K562 (cell line): Measurements from ENCODE around the gene MTARC2. TPM values are rescaled to one million over a fixed set of nuclear protein-coding genes. Genes with fewer than 3 reads are reported as not detected.

Experiments used
- ATAC-seq: fragments of 200-7000 bp; cut with Tn5 transposase; 3 replicates; pipeline ENCODE4 v1.9.1; 2020; ENCODE audit warnings: moderate library complexity
- BruUV-seq: library from RNA; stranded (reverse); fragments of 400-500 nt; replicated peaks from 2 replicates; lab custom pipeline; 2021; lab: Mats Ljungman, UMichigan
- CTCF ChIA-PET: fragments of 300-600 bp; formaldehyde crosslinking; extraction: SDS; loops from one replicate; lab custom pipeline; 2021; ENCODE audit warnings: low intra/inter-chr PET ratio; lab: Yijun Ruan, JAX
- POLR2A ChIA-PET: fragments of 300-600, 350-650 bp; sonication (Branson Sonifier 250); formaldehyde crosslinking; extraction: SDS; loops from one replicate; lab custom pipeline; 2021; ENCODE audit warnings: antibody characterized with exemption, inconsistent platforms; lab: Yijun Ruan, JAX
- DNase-seq, 4 experiments: peaks; one replicate each; pipeline versions ENCODE4 v3.0.0 to v3.0.0-alpha.2; 2011 to 2018; ENCODE audit warnings: low spot score in 3 of 4, mixed read lengths in 3 of 4; ENCODE audit errors: extremely low read depth in 1 of 4
- FAIRE-seq: peaks from 2 replicates; lab custom pipeline; 2011; peaks lifted over from hg19 to GRCh38; lab: Jason Lieb, UNC
- H2AFZ ChIP-seq: 2 replicates; pipeline ENCODE4 v1.6.0; 2011; ENCODE audit warnings: low read depth, low read length, control low read depth, inconsistent platforms
- H3K27ac ChIP-seq: fragments of 200-600 bp; 3 replicates; pipeline ENCODE4 v1.8.0; 2011; ENCODE audit warnings: low read depth, mild to moderate bottlenecking, control low read depth, inconsistent platforms, low read length, moderate library complexity, mixed read lengths; ENCODE audit errors: extremely low read depth
- H3K27me3 ChIP-seq, 2 experiments: fragments of 300-600 bp in 1 of 2; 2 replicates in 1 of 2; 3 replicates in 1 of 2; pipeline versions ENCODE4 v1.6.0 to v1.8.0; 2011; ENCODE audit warnings: inconsistent platforms in 2 of 2, low read length in 2 of 2, mild to moderate bottlenecking in 1 of 2, mixed read lengths in 1 of 2, moderate library complexity in 1 of 2; ENCODE audit not compliant: control insufficient read depth in 2 of 2, insufficient read depth in 2 of 2
- H3K36me3 ChIP-seq: fragments of 300-600 bp; 3 replicates; pipeline ENCODE4 v1.8.0; 2011; ENCODE audit warnings: mild to moderate bottlenecking, low read length, inconsistent platforms; ENCODE audit not compliant: control insufficient read depth, insufficient read depth
- H3K4me1 ChIP-seq, 2 experiments: fragments of 200-600 bp in 1 of 2; replicated peaks in 1 of 2; 2 replicates in 1 of 2; 3 replicates in 1 of 2; pipeline versions ENCODE4 v1.5.1 to v1.8.0; 2011; ENCODE audit warnings: inconsistent platforms in 2 of 2, low read length in 2 of 2, mild to moderate bottlenecking in 1 of 2, mixed read lengths in 1 of 2, moderate library complexity in 1 of 2; ENCODE audit not compliant: control insufficient read depth in 2 of 2, insufficient read depth in 2 of 2
- H3K4me2 ChIP-seq: 2 replicates; pipeline ENCODE4 v1.6.1; 2011; ENCODE audit warnings: low read length, control low read depth, inconsistent platforms, mixed read lengths; ENCODE audit not compliant: insufficient read depth
- H3K4me3 ChIP-seq: fragments of 200-600 bp; sonication (generic), shearing (Covaris generic); 2 replicates; pipeline ENCODE4 v1.5.1; 2016; ENCODE audit warnings: control low read depth, inconsistent platforms
- H3K79me2 ChIP-seq: fragments of 200-600 bp; 3 replicates; pipeline ENCODE4 v1.8.0; 2011; ENCODE audit warnings: low read length, inconsistent platforms; ENCODE audit not compliant: control insufficient read depth, insufficient read depth
- H3K9ac ChIP-seq, 2 experiments: 2 replicates each; pipeline versions ENCODE4 v1.6.0 to v1.6.1; 2011; ENCODE audit warnings: low read depth in 2 of 2, low read length in 2 of 2, control low read depth in 1 of 2, inconsistent platforms in 1 of 2, mild to moderate bottlenecking in 1 of 2, mixed read lengths in 1 of 2; ENCODE audit not compliant: insufficient read depth in 1 of 2
- H3K9me1 ChIP-seq: one replicate; pipeline ENCODE4 v1.6.0; 2011; ENCODE audit warnings: inconsistent platforms, mild to moderate bottlenecking, low read length, moderate library complexity; ENCODE audit not compliant: control insufficient read depth, insufficient read depth
- H3K9me3 ChIP-seq: replicated peaks from 2 replicates; pipeline ENCODE4 v1.5.1; 2011; ENCODE audit warnings: low read depth, low read length, inconsistent platforms; ENCODE audit not compliant: control insufficient read depth, insufficient read depth
- H4K20me1 ChIP-seq: replicated peaks from 2 replicates; pipeline ENCODE4 v1.6.1; 2011; ENCODE audit warnings: low read length, inconsistent platforms, mixed read lengths; ENCODE audit not compliant: control insufficient read depth, insufficient read depth
- ARID2 ChIP-seq: fragments of 450-650 bp; IDR thresholded peaks from 2 replicates; pipeline ENCODE4 v1.6.1; 2017; ENCODE audit warnings: antibody characterized with exemption, mild to moderate bottlenecking
- ATF1 ChIP-seq, 2 experiments: fragments of 450-650 bp in 1 of 2; IDR thresholded peaks; 2 replicates each; pipeline ENCODE4 v1.6.1; 2016; ENCODE audit warnings: missing compliant biosample characterization in 1 of 2, missing genetic modification characterization in 1 of 2
- BDP1 ChIP-seq: IDR thresholded peaks from 3 replicates; pipeline ENCODE4 v1.6.1; 2011; ENCODE audit not compliant: insufficient read length, insufficient read depth
- BRCA1 ChIP-seq, 2 experiments: fragments of 450-650 bp in 1 of 2; sonication (generic) in 1 of 2; formaldehyde crosslinking in 1 of 2; IDR thresholded peaks; 2 replicates each; pipeline versions ENCODE4 v1.5.0 to v1.6.1; 2017 to 2020; ENCODE audit warnings: mild to moderate bottlenecking in 1 of 2, missing genetic modification reagents in 1 of 2
- E2F3 ChIP-seq: fragments of 250-450 bp; sonication (Bioruptor Pico); IDR thresholded peaks from 2 replicates; pipeline ENCODE4 v1.4.0; 2020; ENCODE audit warnings: mild to moderate bottlenecking
- MCM3 ChIP-seq: fragments of 450-650 bp; IDR thresholded peaks from 2 replicates; pipeline ENCODE4 v1.6.1; 2016
- MTF1 ChIP-seq: fragments of 250-450 bp; sonication (Bioruptor Pico); IDR thresholded peaks from 2 replicates; pipeline ENCODE4 v1.9.0; 2021; ENCODE audit warnings: moderate library complexity, mild to moderate bottlenecking, inconsistent platforms, borderline replicate concordance
- POLR2A ChIP-seq: fragments of 450-650 bp; conservative IDR thresholded peaks from 2 replicates; pipeline ENCODE4 v1.6.1; 2016
- POLR2AphosphoS2 ChIP-seq: IDR thresholded peaks from 2 replicates; pipeline ENCODE4 v1.6.1; 2012; ENCODE audit warnings: low read length, improper control_type of control experiment
- POLR2G ChIP-seq: fragments of 200-400 bp; formaldehyde crosslinking; IDR thresholded peaks from 2 replicates; pipeline ENCODE4 v1.6.1; 2017; ENCODE audit warnings: low read depth, mild to moderate bottlenecking, antibody characterized with exemption, low read length, moderate library complexity
- POLR2H ChIP-seq: IDR thresholded peaks from 2 replicates; pipeline ENCODE4 v1.6.1; 2016; ENCODE audit warnings: missing genetic modification characterization, low read depth, mild to moderate bottlenecking, control low read depth, missing compliant biosample characterization, moderate library complexity
- RFX7 ChIP-seq: fragments of 250-450 bp; sonication (Bioruptor Pico); IDR thresholded peaks from 2 replicates; pipeline ENCODE4 v1.5.1; 2021; ENCODE audit warnings: mild to moderate bottlenecking
- TBL1XR1 ChIP-seq, 2 experiments: IDR thresholded peaks; 2 replicates each; pipeline ENCODE4 v1.6.1; 2012; ENCODE audit warnings: improper control_type of control experiment in 2 of 2, low read length in 2 of 2, mild to moderate bottlenecking in 1 of 2
- XRCC5 ChIP-seq: fragments of 200-400 bp; formaldehyde crosslinking; IDR thresholded peaks from 2 replicates; pipeline ENCODE4 v1.6.1; 2017; ENCODE audit warnings: low read depth, mild to moderate bottlenecking, low read length
- ZFPM2 ChIP-seq: fragments of 250-450 bp; sonication (Bioruptor Pico); IDR thresholded peaks from 2 replicates; pipeline ENCODE4 v1.5.1; 2022; ENCODE audit warnings: mild to moderate bottlenecking
- ZNF165 ChIP-seq: fragments of 250-450 bp; sonication (Bioruptor Pico); IDR thresholded peaks from 2 replicates; pipeline ENCODE4 v1.4.0; 2020; ENCODE audit warnings: borderline replicate concordance
- ZNF584 ChIP-seq: fragments of 200-800 bp; sonication (Bioruptor generic); IDR thresholded peaks from 2 replicates; pipeline ENCODE4 v1.6.1; 2016; ENCODE audit warnings: low read depth, mild to moderate bottlenecking, missing genetic modification characterization, missing compliant biosample characterization
- WGBS: fragments of 100-300 bp; shearing (Covaris generic); methylation state at CpG from one replicate; pipeline ENCODE4 v1.1.6; 2016; ENCODE audit warnings: low coverage, mixed read lengths; ENCODE audit not compliant: insufficient coverage; ENCODE audit errors: missing lambda C conversion rate; 5-methylcytosine and 5-hydroxymethylcytosine counted together
- in situ Hi-C: fragments of 300-500 bp; cut with MboI; formaldehyde crosslinking; loops from 4 replicates; pipeline ENCODE4 v1.15.0; 2018; ENCODE audit warnings: inconsistent platforms, mixed read lengths
- intact Hi-C: fragments of 100-400 bp; cut with micrococcal nuclease; formaldehyde crosslinking; loops from 2 replicates; pipeline ENCODE4 v1.14.2; 2022
- polyA plus RNA-seq, 8 experiments: library from polyadenylated mRNA; depleted of rRNA in 4 of 8; stranded (reverse) in 5 of 8; unstranded in 3 of 8; fragments of >200 nt; fragmentation: Nextera tagmentation in 2 of 8; fragmentation: Illumina TruSeq in 1 of 8; extraction: Ambion mirVana in 2 of 8; extraction: Trizol in 1 of 8; gene quantifications; 2 replicates each; pipeline versions ENCODE4 v1.2.1 to v1.2.3, GENCODE V29; 2011 to 2014; ENCODE audit warnings: inconsistent platforms in 1 of 8, missing spikeins in 1 of 8
- total RNA-seq, 7 experiments: library from RNA; depleted of rRNA in 6 of 7; stranded (reverse); fragments of >200 nt in 6 of 7; fragmentation: Illumina TruSeq in 2 of 7; extraction: Trizol in 2 of 7; gene quantifications; 2 replicates each; pipeline versions ENCODE4 v1.2.1 to v1.2.3, GENCODE V29; 2011 to 2021; ENCODE audit warnings: low replicate concordance in 1 of 7

The MTARC2 gene
- total and polyA plus RNA-seq, 9 of the 15 experiments (the other 6 are each of a cell fraction or from before 2014, with no cell fraction given) = 0.03 to 0.35 TPM; not detected in 7

GRCh38 chr1:220804202-220804586, 56.1 kb downstream of the MTARC2 start:
- in situ Hi-C loops (no loop called here), intact Hi-C loops (no loop called here)
- no peaks in the 10 kb centered on the region for H3K4me1 ChIP-seq
- no peaks in the 10 kb centered on the region for H3K36me3 ChIP-seq
- H4K20me1 ChIP-seq = no peaks in the 10 kb centered on the region
- no peak overlapping the region for H3K27ac ChIP-seq
- no peak for FAIRE-seq
- H3K9me3 ChIP-seq = no peaks in the 10 kb centered on the region
- H3K4me3 ChIP-seq = no peak overlapping the region
- 0% methylated on average over 5 of the region's 5 CpGs for WGBS
- peaks cover 4 to 30% of the 10 kb centered on the region in 2 experiments; a peak in 4 of 5 replicates for H3K27me3 ChIP-seq
- DNase-seq = no peak
- H2AFZ ChIP-seq = peak overlapping the region; percentile 20; the same call in 1 of the 2 replicates
- BruUV-seq = no TSS peak
- ChIA-PET POLR2A (no interaction called here), CTCF (interaction anchor here (0.7 kb wide), 1 partner anchor 631 kb away, joined by 3 read pairs; no protein-coding TSS in a partner anchor)
- no peaks in the 10 kb centered on the region for H3K79me2 ChIP-seq
- H3K4me2 ChIP-seq = no peak overlapping the region
- H3K9ac ChIP-seq = no peak overlapping the region
- no peak for TF ChIP-seq E2F3
- no peak for TF ChIP-seq ZFPM2
- TF ChIP-seq ATF1 (CRISPR knock-in tag; IDR thresholded peaks at IDR 0.05) = no peak
- no peak for TF ChIP-seq ATF1 (tag; IDR thresholded peaks at IDR 0.05)
- TF ChIP-seq POLR2G = no peak
- TF ChIP-seq ZNF584 = no peak
- no peaks in the 10 kb centered on the region for H3K9me1 ChIP-seq
- no peak for ATAC-seq

GRCh38 chr1:220806408-220806807, 58.3 kb downstream of the MTARC2 start:
- WGBS = 0% methylated on average over 4 of the region's 4 CpGs
- no peaks in the 10 kb centered on the region for H3K79me2 ChIP-seq
- H3K4me1 ChIP-seq = peaks cover 2 to 4% of the 10 kb centered on the region in 2 experiments; a peak in 3 of 5 replicates
- H3K9me3 ChIP-seq = no peaks in the 10 kb centered on the region
- H4K20me1 ChIP-seq = 0 out of 2 replicates have a peak, but pooled peaks cover 2% of the 10 kb centered on the region
- H3K4me3 ChIP-seq = no peak overlapping the region
- no peak overlapping the region for H3K9ac ChIP-seq
- H3K9me1 ChIP-seq = no peaks in the 10 kb centered on the region
- no peak for ATAC-seq
- H3K36me3 ChIP-seq = no peaks in the 10 kb centered on the region
- intact Hi-C loops (no loop called here), in situ Hi-C loops (no loop called here)
- no peak overlapping the region for H2AFZ ChIP-seq
- FAIRE-seq = no peak
- no peak overlapping the region for H3K27ac ChIP-seq
- no peak for DNase-seq
- peaks cover 2 to 25% of the 10 kb centered on the region in 2 experiments; a peak in 4 of 5 replicates for H3K27me3 ChIP-seq
- CTCF ChIA-PET = no interaction called here
- TF ChIP-seq MTF1 (CRISPR knock-in tag) (no peak), POLR2H (tag) (no peak), RFX7 (CRISPR knock-in tag) (no peak), ZNF165 (CRISPR knock-in tag) (no peak), POLR2A (no peak), ARID2 (no peak), POLR2G (no peak), POLR2AphosphoS2 (no peak), BRCA1 (IDR thresholded peaks at IDR 0.05) (no peak), BRCA1 (CRISPR knock-in tag; IDR thresholded peaks at IDR 0.05) (no peak), XRCC5 (no peak), TBL1XR1 (IDR thresholded peaks at IDR 0.05; ENCODE audit: low read length in 2 of 2) (no peak), BDP1 (no peak), MCM3 (no peak)
- POLR2A ChIA-PET = no interaction called here
- H3K4me2 ChIP-seq = no peak overlapping the region
- no TSS peak for BruUV-seq
